GM19438 (cell line): ENCODE data around the gene OVCA2.

Source experiments
- ATAC-seq: cut with Tn5 transposase; IDR thresholded peaks from one replicate; pipeline ENCODE4 v1.9.1; 2021; ENCODE audit warnings: low read depth; ENCODE audit not compliant: unreplicated experiment

OVCA2 gene

GRCh38 chr17:2029911-2030778, 11.7 kb upstream of the OVCA2 start, which contains the start of gene DPH1:
TSS of gene DPH1 (plus strand) at chr17:2030153. CDS start at chr17:2030170, 17 bp downstream.
- peak; percentile 79 for ATAC-seq

GRCh38 chr17:2030779-2031163, 11.1 kb upstream of the OVCA2 start:
- no peak for ATAC-seq

GRCh38 chr17:2033153-2033552, 8.7 kb upstream of the OVCA2 start:
- no peak for ATAC-seq

- no peak for ATAC-seq
Measured at GRCh38 chr17:2034157-2034556, 7.7 kb upstream of the OVCA2 start.

- no peak for ATAC-seq
Measured at GRCh38 chr17:2034806-2035540, 6.8 kb upstream of the OVCA2 start.

GRCh38 chr17:2035541-2036488, 6.0 kb upstream of the OVCA2 start:
- no peak for ATAC-seq

- ATAC-seq, result no peak
Measured at GRCh38 chr17:2037155-2037554, 4.7 kb upstream of the OVCA2 start.

- no peak for ATAC-seq
Measured at GRCh38 chr17:2040219-2040827, 1.5 kb upstream of the OVCA2 start.

GRCh38 chr17:2040942-2041560, 771 bp upstream of the OVCA2 start:
- no peak for ATAC-seq

GRCh38 chr17:2042390-2042847, 597 bp downstream of the OVCA2 start:
- ATAC-seq, result no peak

- ATAC-seq, result no peak
Measured at GRCh38 chr17:2042933-2043332, 1.1 kb downstream of the OVCA2 start.

GRCh38 chr17:2043785-2044184, 2.0 kb downstream of the OVCA2 start:
- ATAC-seq, result no peak

- no peak for ATAC-seq
Measured at GRCh38 chr17:2044263-2044894, 2.6 kb downstream of the OVCA2 start.

GRCh38 chr17:2047590-2047989, 5.8 kb downstream of the OVCA2 start:
- ATAC-seq, result no peak

GRCh38 chr17:2048805-2049204, 7.0 kb downstream of the OVCA2 start:
- no peak for ATAC-seq

GRCh38 chr17:2049333-2050299, 7.8 kb downstream of the OVCA2 start:
- no peak for ATAC-seq

GRCh38 chr17:2050300-2051060, 8.7 kb downstream of the OVCA2 start:
- ATAC-seq, result no peak
